Muscle of back (tissue), 13 donors: Measurements from ENCODE around the gene GALC. TPM values are rescaled to one million over a fixed set of nuclear protein-coding genes. Genes with fewer than 3 reads are reported as not detected.
"Not testable (repeated sequence)": the region's sequence is repeated elsewhere in the genome, so short reads cannot be mapped to it uniquely, and the experiment has no call there.

Experiments
- DNase-seq, 3 donors: peaks; one replicate each; pipeline versions ENCODE4 v3.0.0 to v3.0.0-alpha.2; 2013
- long read RNA-seq, 9 donors: transcript quantifications; one replicate each; lab custom pipeline, GENCODE V29; 2026
- polyA plus RNA-seq, 10 donors: library from polyadenylated mRNA; unstranded; fragments of 120-200 nt; gene quantifications; one replicate each; pipeline ENCODE4 v1.2.1, GENCODE V29; 2013; ENCODE audit not compliant: insufficient read length in 10 of 10

GALC gene
- polyA plus RNA-seq: 10 to 100 TPM; 20.9 to 25.9 (median 23.0) TPM
- long read RNA-seq, donor 1, partial matches to known transcripts: 0 of 3 reads
- long read RNA-seq, donor 1, other reads (novel, unspliced or antisense): 0 of 3 reads
- long read RNA-seq, donor 2: 0 reads
- long read RNA-seq, donor 3: 0 reads
- long read RNA-seq, donor 4, partial matches to known transcripts: 5 of 6 reads
- long read RNA-seq, donor 4, other reads (novel, unspliced or antisense): 0 of 6 reads
- long read RNA-seq, donor 5, partial matches to known transcripts: 0 of 4 reads
- long read RNA-seq, donor 5, other reads (novel, unspliced or antisense): 0 of 4 reads
- long read RNA-seq, donor 6, partial matches to known transcripts: 0 of 1 reads
- long read RNA-seq, donor 6, other reads (novel, unspliced or antisense): 0 of 1 reads
- long read RNA-seq, donor 7, partial matches to known transcripts: 7 of 9 reads
- long read RNA-seq, donor 7, other reads (novel, unspliced or antisense): 0 of 9 reads
- long read RNA-seq, donor 8: 0 reads
- long read RNA-seq, donor 9: 0 reads

DNA sequence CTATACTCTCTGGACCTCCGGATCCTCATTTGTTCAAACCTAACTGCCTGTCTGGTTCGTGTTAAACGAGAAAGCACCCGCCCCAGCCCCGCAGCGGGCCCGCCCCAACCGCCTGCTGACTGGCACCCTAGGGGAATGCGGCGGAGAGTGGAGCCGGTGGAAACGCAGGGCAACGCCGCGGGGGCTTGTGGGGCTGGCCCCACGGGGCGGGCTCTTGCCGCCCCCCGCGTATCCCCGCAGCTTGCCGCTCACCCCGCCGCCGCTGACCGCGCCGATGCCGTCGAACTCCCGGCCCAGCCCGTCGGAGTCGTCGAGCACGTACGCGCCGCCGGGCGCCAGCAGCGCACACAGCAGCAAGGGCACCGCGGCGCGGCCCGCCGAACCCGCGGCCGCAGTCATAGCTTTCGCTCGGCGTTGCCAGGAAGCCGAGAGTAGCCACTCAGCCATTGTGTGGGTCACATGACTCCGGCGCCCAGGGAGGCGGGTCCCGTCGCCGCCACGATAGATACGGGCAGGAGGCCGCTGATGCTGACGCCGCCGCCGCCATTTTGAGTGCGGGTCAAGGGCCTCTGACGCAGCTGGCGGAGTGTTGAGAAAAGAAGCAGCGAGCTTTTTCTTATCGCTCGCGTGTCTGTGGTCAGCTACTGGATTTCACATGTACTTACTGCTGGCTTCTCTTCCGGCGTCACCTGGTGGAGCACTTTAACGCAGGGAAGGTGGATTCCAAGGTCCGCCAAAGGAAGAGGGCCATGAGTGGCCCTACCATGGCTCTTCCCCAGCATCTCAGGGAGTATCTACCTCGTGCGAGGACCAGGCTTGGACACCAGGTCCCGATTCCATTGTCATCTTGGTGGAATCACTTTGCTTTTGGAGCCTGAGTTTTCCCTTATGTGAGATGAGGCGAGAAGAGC lies at the start of gene GALC:
TSS of gene GALC (minus strand) at position 465 of the 911 bp plus-strand sequence. CDS start at position 447, 18 bp downstream.
- peak; percentile 89 to 96 (median 90) for DNase-seq

DNA sequence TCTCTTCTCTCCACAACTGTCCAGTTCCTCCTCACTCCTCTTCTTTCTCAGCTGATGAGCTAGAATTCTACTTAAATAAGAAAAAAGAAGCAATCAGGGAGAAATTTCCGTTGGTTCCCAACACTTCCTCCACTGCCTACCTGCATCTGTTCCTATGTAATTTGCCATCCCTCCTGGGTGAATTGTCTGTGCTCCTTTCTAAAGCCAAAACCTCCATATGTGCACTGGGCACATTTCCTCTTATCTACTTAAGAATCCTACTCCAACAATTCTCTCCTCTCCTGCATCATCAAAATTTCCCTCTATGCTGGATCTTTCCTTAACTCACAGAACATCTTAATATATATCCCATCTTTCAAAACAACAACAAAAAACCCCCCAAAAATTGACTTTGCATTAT lies 47.2 kb upstream of the GALC start:
- DNase-seq: no peak

DNA sequence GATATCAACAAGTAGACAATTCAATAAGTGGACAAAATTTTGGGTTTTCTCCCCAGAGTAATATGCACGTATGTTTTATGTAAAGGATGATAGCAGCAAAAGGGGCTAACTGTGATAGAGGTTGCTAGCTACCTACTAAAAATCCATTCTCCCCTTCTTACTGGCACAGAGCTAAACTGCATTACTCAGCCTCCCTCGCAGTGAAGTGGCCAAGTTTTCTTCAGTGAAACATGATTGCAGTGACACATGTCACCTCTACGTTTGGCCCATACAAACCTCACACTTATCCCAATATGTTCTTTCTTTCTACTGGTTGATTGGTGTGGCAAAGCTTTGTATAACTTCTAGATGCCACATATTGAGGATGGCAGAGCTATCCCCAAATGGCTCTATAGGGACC lies 46.2 kb upstream of the GALC start:
- DNase-seq: no peak

DNA sequence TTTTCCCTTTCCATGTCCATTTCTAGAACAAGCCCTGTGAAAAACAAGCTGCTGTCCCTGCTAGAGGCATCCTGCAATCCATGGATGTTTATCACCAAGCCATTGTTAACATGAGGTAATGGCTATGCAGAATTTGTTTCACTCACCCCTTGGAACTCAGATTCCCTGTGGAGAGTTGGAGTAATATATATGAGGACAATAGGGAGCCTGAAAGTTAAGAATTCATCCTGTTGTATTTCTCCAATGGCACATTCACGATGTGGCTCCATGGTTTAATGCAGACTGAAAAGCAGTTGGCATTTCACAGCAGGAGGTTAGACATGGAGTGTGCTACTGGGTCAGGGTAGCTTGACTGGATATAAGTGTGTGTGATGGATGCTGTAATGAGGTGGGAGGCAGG lies 44.3 kb upstream of the GALC start:
- DNase-seq: no peak

DNA sequence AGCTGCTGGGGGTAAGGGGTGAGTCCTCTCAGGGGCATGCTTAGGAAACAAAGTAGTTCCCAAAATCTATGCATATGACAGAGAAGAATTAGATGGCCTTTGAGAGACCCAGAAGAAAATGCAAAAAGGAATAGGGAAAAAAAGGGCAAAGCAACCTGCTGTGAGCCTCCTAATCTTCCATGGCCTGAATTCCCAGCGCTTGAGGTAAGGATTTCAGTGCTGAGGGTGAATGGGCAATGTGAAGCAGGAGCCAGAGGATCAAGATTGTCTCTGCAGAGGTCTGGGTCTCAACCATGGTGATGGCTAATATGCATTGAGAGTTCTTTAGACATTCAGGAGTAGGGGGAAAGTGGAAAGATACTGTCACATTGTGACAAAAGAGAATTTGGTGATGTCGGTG lies 43.4 kb upstream of the GALC start:
- DNase-seq: no peak

DNA sequence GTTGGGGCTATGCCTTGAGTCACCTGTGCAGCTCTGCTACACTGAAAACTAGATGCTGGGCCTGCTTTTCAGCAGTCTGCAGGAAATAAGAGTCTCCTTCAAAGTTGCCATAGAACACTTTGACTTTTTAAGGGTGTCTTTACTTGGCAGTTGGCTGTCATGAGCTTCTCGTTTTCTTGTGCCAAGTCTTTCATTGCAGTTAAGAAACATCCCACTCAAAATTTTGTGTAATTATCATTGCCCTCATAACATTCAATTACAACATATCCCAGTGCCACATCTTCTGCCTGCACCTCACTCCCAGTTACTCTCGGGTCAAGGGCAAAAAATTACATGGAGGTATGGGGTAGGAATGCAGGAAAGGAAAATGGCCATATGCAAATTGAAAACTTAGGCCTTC lies 41.1 kb upstream of the GALC start:
- no peak for DNase-seq

DNA sequence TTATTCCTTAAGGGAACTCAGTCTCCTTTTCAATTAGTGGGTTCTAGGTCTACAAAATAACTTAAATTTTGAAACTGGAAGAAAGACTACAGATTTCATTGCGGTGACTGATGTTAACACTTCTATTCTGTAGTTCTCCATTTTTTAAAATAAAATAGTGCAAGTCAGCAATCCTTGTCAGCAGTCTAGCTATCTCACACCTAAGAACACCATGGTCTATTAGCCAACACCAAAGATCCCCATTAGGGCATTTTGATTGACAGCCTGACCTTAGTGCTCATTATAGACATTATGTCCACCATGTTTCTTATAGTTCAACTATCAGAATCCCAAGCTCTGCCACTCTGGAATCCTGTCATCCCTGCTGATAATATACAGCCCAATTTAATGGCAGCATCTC lies 39.4 kb upstream of the GALC start:
- DNase-seq: no peak

DNA sequence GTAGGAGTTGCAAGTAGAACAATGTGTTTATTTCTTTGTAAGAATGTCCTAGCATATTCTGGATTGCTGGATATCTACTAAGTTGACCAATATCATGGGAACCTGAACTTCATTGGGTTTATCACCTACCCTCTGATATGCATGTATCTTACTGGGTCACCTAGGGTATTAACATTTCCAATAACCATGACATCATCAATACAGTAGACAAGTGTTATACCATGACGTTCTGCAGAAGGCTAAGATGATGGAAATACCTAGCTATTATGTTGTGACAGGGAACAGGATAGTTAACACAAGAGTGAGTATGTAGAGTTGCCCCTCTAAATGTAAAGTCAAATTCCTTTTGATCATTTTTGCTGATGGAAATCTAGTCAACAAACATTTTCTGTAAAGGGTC lies 37.9 kb upstream of the GALC start:
- no peak for DNase-seq

DNA sequence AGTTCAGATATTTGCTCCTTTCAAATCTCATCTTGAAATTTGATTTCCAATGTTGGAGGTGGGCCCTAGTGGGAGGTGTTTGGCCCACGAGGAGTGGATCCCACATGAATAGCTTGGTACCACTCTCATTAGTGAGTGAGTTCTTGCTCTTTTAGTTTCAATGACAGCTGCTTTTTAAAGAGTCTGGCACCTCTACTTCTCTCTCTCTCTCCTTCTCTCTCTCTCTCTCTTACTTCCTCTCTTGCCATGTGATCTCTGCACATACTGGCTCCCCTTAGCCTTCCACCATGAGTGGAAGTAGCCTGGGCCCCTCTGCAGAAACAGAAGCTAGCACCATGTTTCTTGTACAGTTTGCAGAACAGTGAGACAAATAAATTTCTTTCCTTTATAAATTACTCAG lies 37.1 kb upstream of the GALC start:
- DNase-seq: no peak

DNA sequence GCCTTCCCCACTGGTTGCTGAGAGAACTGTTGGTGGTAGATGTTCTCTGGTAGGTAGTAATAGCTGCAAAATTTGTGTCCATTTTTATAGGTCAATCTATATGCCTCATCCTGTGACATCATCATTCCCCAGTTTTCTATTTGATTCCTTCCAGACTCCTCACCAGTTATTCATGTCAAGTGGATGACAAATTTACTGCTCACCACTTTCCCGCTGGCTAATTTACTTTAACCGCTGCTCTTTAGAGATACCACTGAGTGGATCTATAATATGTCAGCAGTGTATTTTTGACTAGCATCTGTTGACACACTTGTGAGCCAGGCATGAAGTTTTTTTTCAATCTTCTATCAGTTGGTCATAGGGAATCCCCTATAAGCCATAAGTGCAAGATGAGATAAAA lies 36.5 kb upstream of the GALC start:
- DNase-seq: no peak

DNA sequence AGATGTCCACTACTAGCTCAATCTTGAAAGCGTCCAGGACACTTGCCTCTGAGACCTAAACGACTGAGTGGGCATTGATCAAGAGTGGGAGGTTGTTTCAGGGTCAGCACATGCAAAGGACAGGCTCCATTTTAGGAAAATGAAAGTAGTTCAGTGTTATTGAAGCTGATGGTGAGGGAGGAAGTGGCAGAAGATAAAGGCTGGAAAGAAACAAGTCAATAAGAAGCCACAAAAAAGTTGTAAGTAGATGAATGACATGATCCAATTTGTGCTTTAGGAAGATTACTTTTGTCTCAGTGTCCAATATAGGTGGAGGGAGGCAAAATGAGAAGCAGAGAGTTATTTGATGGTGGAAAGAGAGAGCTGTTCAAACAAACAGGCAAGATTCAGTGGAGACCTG lies 33.9 kb upstream of the GALC start:
- no peak for DNase-seq

DNA sequence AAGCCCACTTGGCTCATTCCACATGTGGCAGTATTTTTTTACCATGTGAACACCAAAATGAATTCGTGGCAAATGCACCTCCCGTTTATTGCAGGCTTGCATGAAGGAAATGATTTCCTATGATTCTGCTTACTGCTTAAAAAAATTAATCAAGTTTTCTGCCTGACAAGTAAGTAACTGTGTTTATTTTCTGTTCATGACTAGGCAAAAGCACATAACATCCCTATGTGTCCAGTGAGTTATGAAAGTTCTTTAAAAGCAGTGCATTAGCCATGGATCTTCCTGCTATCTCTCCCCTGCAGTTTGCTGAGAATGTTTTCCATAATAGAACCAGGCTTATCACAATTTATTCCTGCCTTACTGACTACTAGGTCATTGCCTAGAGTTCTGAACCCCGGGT lies 32.3 kb upstream of the GALC start:
- DNase-seq: no peak

DNA sequence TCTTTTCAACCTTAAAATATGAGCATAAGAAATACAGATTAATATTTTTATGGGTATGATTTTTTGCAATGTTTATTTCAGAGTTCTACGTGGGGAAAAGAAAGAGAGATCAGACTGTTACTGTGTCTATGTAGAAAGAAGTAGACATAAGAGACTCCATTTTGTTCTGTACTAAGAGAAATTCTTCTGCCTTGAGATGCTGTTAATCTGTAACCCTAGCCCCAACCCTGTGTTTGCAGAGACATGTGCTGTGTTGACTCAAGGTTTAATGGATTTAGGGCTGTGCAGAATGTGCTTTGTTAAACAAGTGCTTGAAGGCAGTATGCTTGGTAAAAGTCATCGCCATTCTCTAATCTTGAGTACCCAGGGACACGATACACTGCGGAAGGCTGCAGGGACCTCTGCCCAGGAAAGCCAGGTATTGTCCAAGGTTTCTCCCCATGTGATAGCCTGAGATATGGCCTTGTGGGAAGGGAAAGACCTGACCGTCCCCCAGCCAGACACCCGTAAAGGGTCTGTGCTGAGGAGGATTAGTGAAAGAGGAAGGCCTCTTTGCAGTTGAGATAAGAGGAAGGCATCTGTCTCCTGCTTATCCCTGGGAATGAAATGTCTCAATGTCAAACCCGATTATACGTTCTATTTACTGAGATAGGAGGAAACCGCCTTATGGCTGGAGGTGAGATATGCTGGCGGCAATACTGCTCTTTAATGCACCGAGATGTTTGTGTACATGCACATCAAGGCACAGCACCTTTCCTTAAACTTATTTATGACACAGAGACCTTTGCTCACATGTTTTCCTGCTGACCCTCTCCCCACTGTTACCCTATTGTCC lies 31.5 kb upstream of the GALC start:
- DNase-seq: not testable (repeated sequence)

DNA sequence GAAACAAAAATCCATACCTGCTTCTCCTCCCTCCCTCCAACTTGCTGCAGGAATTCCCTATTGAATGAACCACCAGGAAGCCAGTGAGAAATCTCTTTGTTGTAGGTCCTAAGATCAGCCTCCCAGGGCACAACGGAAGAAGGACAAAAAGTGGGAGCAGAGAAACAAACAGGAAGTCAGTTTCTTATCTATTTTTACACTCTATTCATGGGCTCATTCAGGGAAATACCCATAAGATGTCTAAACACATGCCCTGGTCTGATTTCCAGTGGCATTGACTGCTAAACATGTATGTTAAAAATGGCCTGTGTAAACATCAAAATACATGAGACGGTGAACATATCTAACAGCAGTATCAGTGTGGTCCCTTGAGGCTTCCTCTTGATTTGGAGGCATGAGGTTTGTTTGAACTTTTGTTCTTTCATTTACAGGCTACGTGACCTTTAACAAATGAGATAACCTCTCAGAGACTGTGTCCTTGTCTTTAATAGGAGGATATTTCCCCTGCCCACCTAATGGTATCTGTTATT lies 30.7 kb upstream of the GALC start:
- DNase-seq: no peak

DNA sequence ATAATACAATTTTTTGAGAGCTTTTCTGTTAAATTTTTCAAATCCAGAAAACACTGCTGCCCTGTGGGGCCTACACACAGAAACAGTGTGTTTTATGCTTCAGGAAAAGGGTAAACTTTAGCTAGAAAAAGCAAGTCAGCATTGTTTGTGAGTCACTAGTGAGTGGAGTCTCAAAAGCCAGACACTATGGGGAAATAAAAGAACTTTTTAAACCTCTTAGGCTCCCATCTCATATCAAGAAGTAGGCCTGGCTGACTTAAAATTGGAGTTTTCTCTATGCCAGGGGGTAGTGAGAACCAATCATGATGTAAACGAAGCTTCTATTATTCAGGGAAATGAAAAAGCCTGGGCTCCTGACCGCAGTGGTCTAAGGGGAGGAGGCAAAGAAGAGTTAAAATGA lies 24.6 kb upstream of the GALC start:
- no peak for DNase-seq

DNA sequence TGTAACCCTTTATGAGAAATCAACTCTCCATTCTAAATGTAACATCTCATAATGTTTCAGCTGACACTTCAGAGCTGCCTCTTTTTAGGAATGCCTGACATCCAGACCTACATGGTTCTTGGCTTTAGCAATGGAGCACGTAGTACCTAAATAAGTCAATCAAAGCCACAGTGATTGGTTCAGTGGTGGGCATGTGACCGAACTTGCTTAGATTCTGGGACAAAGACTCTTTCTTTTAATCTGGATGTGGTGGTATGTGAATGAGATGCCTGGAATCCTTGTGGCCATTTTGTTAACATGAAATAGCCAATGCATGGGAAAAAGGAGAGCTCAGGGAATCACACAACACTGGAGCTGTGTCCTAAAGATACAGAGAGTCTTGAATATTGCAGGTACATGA lies 23.8 kb upstream of the GALC start:
- DNase-seq: no peak

DNA sequence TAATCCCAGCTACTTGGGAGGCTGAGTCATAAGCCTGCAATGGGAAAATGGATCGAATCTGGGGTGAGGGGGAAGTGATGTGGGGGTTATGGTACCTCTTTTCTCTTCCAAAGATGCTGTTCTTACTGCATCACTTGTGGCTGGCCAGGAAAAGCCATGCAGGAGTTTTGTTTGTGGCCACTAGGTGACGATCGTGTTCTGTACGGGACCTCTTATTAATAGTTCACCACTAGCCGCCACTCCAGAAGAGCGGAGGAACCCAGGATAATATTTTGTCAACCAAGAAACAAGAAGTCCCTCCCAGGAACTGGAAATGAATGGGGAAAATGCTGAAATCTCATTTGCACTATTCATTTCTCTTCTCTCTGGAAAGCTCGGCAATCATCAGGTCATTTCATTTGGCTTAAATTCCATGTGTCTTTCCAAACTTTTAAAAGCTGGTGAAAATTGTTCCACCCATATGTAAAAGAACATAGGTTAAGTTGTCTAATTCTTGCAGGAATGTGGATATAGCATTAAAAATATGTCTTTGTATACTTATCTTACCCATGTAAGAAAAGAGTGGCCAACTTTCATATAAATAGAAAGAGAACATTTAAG lies 20.9 kb upstream of the GALC start:
- peak; percentile 51 to 80 (median 60) for DNase-seq

DNA sequence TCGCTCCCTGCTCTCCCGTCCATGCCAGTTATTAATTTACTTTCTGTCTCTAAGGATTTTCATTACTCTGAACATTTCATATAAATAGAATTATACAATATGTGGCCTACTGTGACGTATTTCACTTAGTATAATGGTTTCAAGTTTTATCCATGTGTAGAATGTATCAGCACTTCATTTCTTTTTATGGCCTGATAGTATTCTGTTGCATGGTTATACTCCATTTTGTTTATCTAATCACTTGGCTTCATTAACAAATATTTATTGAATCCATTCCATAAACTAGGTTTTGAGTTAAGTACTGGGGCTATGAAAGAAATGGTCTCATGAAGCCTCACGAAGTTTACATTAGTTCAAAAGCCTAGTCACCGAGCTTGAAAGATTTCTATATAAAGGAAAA lies 19.5 kb upstream of the GALC start:
- DNase-seq: no peak

DNA sequence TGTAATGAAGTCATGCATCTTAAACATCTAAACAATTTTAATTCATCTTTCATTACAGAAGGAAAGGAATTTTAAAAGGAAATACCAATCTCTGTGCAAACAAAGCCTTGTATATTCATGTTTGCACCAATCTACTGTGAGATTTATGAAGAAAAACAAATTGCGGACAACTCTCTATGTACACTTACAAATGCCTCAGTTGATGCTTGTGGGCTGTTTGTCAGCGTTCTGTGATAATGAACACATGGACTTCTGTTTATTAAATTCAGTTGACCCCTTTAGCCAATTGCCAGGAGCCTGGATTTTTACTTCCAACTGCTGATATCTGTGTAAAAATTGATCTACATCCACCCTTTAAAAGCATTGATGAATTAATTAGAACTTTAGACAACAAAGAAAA lies 17.3 kb upstream of the GALC start:
- no peak for DNase-seq

DNA sequence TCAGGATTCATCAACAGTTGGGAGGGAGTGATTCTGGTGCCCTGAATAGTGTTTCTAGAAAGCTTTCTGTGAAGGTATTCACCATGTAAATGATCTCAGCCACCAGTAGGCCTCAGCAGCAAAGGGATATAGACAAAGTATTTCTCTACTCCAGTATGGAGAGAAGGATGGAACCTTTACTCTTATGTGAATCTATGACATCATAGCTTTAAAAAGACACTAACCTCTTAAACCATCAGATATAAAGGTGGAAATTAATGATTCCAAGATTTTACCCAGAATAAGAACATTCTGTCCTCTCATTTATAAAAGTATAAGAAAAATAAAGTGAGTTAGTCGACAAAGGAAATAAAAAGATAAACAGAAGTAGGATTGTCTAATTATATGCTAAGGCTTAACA lies 16.5 kb upstream of the GALC start:
- DNase-seq: no peak
